T follicular helper cell (primary cell): Measurements from ENCODE around the gene CHRM5.

Experiments used
- DNase-seq: peaks from one replicate; pipeline ENCODE4 v3.0.0-alpha.2; 2020; ENCODE audit warnings: low read depth

CHRM5 gene

GRCh38 chr15:34085746-34086145, 117.4 kb downstream of the CHRM5 start:
- no peak for DNase-seq

GRCh38 chr15:34099914-34100313, 131.6 kb downstream of the CHRM5 start:
- no peak for DNase-seq

- peak; percentile 99 for DNase-seq
Measured at GRCh38 chr15:34101366-34102174, 133.3 kb downstream of the CHRM5 start, which contains the start of the genes EMC7 and PGBD4. EMC7 (minus strand) TSS chr15:34101862; CDS start chr15:34101839, 23 bp downstream. PGBD4 (plus strand) TSS chr15:34102083; CDS start chr15:34102532, 449 bp downstream.

- DNase-seq = no peak
Measured at GRCh38 chr15:34102175-34102925, 134.1 kb downstream of the CHRM5 start.

DNA sequence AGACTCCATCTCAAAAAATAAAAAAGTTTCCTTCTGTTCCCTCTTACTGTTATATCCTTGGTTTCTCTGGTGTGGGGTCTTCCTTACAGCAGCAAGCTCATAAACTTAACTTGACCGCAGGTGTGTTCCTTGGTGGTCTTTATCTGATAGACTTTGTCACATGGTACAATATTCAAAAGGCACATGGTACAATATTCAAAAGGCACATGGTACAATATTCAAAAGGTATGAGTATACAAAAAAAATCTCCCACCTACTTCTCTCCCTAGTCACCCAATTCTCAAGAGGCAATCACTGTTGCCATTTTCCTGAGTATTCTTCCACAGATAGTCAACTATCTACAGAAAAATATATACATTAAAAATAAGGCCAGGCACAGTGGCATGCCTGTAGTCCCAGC, 138.1 kb downstream of the CHRM5 start:
- DNase-seq = no peak

DNA sequence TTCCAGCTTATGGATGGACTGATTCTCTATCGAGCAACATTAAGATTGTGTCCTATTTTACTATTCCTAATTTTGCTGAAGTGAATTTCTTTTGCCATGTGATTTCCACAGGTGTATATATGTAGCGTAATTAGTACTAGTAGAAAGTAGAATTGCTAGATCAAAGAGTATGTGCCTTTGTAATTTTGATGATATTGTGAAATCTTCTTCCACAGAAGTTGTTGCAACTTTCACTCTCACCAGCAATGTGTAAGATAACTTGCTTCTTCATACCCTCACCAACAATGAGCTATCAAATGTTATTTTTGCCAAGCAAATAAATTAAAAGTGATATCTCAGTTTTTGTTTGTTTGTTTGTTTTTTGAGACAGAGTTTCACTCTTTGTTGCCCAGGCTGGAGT, 139.0 kb downstream of the CHRM5 start:
- DNase-seq = no peak

DNA sequence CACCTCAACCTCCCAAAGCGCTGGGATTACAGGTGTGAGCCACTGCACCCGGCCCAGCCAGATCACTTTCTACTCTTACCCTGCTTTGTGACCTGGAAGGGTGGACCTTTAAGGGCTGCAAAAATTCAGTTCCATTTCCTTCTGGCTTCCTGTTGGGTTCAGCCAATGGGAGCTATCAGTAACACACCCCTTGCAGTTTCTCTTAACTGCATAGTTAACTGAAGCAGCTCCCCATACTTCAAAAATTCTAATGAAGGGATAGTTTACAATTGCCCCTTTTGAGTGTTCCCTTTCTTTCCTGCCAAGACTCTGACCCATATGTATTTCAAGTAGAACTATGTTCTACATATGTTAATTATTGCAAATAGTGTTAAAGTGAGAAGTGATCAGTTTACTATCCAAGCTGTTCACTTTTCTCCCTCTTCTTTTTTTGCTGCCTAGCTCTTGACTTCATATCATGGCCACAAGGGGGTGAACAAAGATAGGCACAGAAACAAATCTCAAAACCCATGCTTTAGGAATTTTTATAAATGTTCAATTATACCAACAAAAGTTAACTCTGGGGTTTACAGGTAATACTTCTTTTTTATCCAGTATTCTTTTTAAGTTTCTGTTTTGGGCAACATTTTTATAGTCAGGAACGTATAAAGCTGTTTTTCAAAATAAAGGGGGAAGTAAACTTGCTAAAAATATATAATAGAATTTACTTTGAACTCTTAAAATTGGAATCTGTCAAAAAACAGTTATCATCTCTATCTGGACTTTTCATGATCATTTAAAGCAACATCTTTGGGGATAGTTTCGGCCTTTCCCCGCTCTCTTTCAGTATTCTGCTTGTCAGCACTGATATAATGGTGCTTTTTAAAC, 141.7 kb downstream of the CHRM5 start:
- DNase-seq = no peak

- no peak for DNase-seq
Measured at GRCh38 chr15:34111488-34111887, 143.2 kb downstream of the CHRM5 start.

DNA sequence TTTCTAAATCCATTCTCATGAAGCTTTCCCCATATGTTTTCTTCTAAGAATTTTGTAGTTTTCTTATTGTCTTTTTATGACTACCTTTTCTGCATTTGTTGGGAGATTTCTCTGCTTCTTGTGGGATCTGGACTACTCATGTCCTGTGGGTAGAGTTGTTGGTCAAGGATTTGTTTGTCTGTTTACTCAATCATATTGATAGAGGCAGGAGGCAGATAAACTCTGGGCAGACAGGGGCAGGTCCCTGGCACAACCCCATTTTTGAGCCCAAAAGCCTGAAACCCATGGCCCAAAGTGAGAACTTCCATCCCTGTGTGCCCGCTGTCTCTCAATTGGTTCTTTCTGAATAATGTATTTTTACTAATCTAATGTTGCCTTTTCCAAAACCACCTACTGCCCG, 145.9 kb downstream of the CHRM5 start:
- DNase-seq = no peak

GRCh38 chr15:34114739-34115138, 146.4 kb downstream of the CHRM5 start:
- no peak for DNase-seq

- DNase-seq = no peak
Measured at GRCh38 chr15:34116620-34117019, 148.3 kb downstream of the CHRM5 start.
